Measurements from ENCODE around the gene TUG1.

DNA sequence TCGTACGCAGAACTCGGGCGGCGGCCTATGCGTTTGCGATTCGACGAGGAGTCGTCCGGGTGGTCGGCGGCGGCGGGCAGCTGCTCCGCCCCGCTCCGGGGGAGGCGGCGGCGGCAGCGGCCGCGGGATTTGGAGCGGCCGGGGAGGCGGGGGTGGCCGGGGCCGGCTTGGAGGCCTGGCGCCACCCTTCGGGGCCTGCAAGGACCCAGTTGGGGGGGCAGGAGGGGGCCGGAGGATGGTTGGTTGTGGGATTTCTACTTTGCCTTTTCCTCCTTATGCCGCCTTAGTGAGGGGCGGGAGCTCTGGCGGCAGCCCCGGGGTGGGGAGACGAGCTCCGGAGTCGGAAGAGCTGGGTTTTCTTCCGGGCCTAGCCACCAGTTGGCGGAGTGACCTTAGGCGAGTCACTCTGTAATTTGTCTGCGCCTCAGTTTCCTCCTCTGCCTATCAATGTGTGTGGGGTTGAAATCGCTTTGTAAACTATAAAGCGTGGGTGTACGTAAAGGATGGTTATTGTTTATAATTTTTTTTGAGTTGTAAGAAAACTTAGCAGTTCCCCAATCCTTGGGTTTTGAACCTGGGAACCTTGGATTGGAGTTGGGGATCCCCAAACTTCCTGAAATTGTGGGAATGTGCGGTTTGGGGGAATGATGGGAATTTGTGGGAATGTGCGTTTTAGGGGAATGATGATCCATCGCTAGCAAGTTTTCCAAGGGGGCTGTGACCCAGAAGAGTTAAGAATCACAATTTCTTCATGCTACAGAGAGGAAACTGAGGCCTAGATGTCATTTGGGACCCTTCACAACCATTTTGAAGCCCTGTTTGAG is 679 bp downstream of the TUG1 start:
- no peak for TF ChIP-seq CTCF (conservative IDR thresholded peaks at IDR 0.05 in 1 of 2, IDR thresholded peaks at IDR 0.05 in 1 of 2; ENCODE audit: extremely low read depth in 1 of 2, insufficient read depth in 1 of 2, low read depth in 1 of 2, low read length in 2 of 2)
- no peak for TF ChIP-seq EZH2 (IDR thresholded peaks at IDR 0.05; ENCODE audit: borderline replicate concordance, low read length)
